PC-3 (cell line): ENCODE measurements around the gene PCDHGC3.

Source experiments
- EZH2 ChIP-seq: fragments of 300-600 bp; sonication (generic); IDR thresholded peaks from one replicate; pipeline ENCODE4 v1.6.1; 2017; ENCODE audit warnings: antibody characterized with exemption, mild to moderate bottlenecking, low read length; ENCODE audit not compliant: unreplicated experiment
- TF ChIP-seq, protein P1 (sequence below): fragments of 300-600 bp; sonication (generic); conservative IDR thresholded peaks from 2 replicates; pipeline ENCODE4 v1.5.1; 2017; ENCODE audit warnings: antibody characterized with exemption, low read depth, mild to moderate bottlenecking, low read length

- TF ChIP-seq EZH2: no peak
- TF ChIP-seq, protein P1, sequence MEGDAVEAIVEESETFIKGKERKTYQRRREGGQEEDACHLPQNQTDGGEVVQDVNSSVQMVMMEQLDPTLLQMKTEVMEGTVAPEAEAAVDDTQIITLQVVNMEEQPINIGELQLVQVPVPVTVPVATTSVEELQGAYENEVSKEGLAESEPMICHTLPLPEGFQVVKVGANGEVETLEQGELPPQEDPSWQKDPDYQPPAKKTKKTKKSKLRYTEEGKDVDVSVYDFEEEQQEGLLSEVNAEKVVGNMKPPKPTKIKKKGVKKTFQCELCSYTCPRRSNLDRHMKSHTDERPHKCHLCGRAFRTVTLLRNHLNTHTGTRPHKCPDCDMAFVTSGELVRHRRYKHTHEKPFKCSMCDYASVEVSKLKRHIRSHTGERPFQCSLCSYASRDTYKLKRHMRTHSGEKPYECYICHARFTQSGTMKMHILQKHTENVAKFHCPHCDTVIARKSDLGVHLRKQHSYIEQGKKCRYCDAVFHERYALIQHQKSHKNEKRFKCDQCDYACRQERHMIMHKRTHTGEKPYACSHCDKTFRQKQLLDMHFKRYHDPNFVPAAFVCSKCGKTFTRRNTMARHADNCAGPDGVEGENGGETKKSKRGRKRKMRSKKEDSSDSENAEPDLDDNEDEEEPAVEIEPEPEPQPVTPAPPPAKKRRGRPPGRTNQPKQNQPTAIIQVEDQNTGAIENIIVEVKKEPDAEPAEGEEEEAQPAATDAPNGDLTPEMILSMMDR: no peak
Observed at GRCh38 chr5:141507387-141508091, 31.8 kb downstream of the PCDHGC3 start.
